GM21786 (cell line): ENCODE measurements around the gene CLEC11A.

Experiments
- ATAC-seq: cut with Tn5 transposase; IDR thresholded peaks from one replicate; pipeline ENCODE4 v1.9.1; 2021; ENCODE audit not compliant: unreplicated experiment

The CLEC11A gene

GRCh38 chr19:50723069-50723468 is at the start of gene CLEC11A:
TSS of gene CLEC11A (plus strand) at chr19:50723364. CDS start at chr19:50723526, 162 bp downstream.
- ATAC-seq: no peak

DNA sequence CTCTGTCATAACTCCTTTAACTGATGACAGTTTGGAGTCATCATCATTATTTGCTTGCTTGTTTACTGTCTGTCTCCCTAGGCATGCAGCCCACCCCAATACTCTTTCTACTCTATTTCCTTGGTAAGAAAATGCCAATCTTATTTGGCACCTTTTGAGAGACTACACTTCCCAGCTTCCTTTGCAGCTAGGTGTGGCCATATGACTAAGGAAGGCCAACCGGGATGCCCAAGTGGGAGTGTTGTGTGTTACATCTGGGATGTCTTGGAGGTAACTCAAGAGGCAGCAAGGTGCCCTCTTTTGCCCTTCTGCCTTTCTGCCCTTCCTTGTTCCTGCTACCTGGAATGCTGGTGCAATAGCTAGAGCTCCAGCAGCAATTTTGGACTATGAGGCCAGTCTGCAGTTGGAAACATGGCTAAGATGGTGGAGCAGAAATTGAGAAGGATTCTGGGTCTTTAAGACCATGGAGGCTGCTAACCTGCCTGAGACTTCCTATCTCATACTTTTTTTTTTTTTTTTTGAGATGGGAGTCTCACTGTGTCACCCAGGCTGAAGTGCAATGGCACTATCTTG is 46.5 kb upstream of the CLEC11A start:
- ATAC-seq: no peak

DNA sequence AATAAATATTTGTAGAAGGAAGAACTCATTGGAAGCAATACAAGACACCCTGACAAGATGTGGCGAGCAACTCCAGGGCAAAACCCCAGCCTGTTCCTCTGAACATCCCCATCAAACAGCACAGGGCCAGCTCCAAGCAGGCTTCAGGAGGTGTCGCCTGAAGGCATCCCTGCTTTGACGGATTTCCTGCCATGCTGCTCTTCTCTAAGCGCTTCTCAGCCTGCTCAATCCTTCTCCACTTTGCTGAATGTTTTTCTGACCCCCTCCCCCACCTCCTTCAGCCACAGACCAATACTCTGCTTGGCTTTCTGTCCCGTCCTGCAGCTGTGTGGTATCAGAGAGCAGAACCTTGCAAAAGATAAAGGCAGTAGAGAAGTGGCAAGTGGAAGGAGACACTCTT is 45.5 kb upstream of the CLEC11A start:
- ATAC-seq: no peak

DNA sequence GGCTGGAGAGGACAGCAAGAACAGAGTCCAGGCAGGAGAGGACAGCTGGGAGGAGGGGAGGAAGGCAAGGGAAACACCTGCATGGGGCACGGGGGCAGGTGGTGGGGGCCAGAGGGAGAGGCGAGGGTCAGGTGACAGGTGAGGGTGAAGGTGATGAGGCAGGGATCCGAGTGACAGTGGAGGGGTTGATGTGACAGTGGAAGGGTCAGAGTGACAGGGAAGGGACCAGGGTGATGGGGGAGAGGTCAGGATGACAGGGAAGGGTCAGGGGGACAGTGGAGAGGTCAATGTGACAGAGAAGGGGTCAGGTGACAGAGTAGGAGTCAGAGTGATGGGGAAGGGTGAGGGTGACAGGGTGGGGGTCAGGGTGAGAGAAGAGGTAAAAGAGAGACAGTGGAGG is 44.8 kb upstream of the CLEC11A start:
- ATAC-seq: no peak

- no peak for ATAC-seq
Measured at GRCh38 chr19:50679177-50680125, 43.7 kb upstream of the CLEC11A start.

- no peak for ATAC-seq
Measured at GRCh38 chr19:50686310-50687032, 36.7 kb upstream of the CLEC11A start.

- ATAC-seq: no peak
Measured at GRCh38 chr19:50688766-50689165, 34.4 kb upstream of the CLEC11A start.

DNA sequence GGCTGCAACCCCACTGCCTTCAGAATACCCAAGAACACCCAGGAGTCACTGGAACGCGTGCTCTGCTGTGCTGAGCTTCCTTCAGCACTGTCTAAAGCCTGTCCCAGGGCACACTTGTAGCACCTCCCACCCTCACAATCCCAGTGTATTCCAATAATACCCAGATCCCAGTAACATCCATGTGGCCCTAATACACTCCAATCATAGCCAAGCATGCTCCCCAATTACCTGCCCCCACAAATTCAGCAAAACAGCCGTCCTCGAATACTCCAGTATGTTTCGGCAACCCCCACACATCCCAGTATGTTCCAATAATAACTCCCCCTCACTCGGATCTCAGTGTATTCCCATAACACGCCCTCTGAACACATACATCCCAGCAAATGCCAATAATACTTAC is 32.7 kb upstream of the CLEC11A start:
- ATAC-seq: no peak

DNA sequence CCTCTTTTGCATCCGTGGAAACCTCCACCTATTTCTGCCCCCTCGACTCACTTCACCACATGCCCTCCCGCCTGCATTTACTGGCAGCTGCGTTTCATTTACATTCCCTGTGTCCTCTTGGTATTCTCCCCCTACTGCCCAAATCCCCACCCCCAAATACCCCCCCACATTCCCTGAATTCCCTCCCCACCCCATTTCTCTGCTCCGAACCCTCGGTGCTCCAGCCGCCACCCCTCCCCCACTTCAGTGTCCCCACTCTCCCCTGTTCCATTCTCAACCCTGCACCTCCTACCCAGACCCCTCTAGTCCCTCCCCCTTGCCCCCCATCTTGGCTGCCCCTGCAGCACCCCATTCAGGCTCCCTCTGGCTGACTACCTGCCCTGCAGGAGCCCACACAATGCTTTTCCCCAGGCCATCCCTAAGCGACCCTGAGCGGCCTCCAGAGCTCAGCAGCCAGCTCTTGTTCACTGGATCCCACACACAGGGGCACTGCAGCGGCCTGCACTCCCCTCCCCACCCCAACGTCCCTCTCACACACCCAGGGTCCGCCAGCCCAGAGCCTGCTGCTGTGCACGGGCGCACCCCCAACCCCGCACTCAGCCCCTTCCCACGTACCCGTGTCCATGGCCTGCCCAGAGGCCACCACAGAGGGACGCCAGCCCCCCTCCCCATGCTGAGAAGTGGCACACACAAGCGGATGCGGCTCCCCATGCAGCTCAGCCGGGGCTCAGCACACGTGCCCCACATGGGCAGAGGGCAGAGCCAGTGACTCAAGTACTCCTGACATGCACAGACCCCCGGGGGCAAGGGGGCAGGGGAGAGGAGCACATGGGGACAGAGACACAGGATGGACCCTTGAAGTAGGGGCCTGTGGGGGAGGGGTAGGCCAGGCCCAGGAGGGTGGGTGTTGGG is 29.8 kb upstream of the CLEC11A start:
- no peak for ATAC-seq

DNA sequence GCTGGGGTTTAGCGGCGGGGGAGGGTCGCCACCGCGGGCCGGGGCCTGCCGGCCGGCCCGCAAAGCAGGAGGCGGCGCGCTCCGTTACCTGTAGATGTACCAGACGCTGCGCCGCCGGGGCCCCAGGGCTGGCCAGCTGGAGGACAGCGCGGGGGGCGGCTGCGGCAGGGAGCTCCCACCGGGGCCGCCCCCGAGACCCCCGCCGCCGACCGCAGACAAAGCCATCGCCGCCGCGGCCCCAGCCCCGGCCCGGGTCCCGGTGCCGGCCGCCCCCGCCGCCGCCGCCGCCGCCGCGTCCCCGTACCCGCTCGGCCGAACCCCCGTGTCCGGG is 28.4 kb upstream of the CLEC11A start:
- ATAC-seq: no peak

DNA sequence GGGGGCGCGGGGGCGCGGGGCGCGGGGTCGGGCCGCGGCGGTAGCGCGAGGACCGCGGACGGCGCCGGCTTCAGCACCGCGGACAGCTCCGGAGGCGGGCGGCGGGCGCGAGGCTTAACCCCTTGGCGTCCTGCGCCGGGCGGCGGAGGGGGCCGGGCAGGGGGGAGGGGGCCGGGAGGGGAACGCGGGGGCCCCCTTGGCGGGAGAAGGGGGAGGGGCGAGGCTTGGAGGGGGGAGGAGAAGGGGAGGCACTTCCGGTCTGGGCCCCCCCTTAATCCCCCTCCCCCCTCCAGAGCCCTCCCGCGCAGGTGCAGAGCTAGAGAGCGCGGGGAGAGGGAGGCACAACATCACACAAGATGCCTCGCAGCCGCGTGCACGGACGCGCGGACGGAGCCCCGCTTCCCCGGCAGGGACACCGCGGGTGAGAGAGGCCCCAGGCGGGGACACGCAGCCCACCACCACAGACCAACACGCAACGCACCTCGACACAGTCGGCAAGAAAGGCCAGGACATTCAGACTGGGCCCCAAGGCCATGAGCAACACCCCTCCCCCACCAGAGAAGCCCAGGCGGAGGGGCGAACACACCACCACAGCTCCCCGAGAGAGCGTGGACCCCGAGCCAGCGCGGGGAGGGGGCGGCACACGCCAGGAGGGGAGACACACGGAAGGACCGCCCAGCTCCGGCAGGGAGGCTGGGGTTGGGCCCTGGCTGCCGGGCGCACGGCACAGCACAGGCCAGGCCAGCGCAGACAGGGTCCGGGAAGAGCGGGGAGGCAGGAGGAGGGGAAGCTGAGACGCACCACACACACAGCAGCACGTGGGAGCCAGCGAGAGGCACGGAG is 27.7 kb upstream of the CLEC11A start:
- no peak for ATAC-seq

GRCh38 chr19:50696094-50696483 is 27.1 kb upstream of the CLEC11A start:
- no peak for ATAC-seq

GRCh38 chr19:50697414-50698124 is 25.6 kb upstream of the CLEC11A start:
- no peak for ATAC-seq

DNA sequence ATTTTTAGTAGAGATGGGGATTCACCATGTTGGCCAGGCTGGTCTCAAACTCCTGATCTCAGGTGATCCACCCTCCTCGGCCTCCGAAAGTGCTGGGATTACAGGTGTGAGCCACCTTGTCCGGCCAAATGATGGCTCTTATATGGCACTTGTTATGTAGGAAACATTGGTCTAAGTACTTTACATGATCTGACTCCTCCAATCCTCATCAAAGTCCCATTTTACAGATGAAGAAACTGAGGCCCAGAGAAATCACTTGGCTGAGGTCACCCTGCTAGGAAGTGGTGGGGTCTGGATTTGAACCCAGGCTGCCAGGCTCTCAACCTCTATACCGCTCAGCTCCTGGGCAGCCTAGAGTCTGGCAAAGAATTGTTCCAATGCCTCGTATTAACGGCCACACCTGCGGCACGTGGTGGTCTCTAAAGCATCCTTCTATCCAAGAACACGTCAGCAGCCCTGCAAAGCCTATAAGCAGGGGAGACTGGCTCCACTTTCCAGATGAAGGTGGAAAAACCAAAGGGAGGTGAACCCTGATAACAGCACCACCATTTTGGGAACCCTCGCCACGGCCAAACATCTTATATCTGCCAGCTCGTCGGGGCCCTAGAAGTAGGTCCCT is 21.7 kb upstream of the CLEC11A start:
- no peak for ATAC-seq

DNA sequence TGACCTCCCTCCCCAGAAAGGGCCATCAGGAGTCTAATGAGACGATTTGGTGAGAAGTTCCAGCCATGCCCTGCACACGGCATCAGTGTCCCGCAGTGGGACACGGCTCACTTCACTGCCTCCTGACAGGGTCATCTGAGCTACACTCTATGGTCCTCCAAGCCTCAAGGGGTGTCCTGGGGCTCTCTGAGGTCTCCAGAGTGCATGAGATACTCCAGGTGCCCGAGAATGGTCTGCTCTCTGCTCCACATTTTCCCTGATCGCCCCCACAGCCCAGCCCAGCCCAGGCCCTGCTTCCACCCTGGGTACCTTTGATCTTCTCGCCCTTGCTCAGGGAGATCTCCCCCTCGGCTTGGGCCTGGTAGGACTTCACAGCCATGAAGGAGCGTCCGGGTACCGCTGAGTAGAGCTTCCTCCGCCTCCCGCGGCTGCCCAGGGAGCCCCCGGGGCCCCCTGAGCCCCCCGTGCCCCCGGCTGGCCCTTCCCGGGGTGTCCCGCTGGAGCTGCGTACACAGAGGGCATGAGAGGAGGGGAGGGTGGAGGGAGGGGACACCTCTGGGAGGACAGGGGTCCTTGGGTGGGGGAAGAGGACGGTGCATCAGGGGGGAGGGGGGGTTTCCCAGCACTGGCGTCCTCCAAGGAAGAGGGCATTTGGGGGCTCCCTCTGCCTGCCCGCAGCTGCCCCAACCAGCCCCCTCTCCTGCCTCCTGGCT is 20.9 kb upstream of the CLEC11A start:
- no peak for ATAC-seq

DNA sequence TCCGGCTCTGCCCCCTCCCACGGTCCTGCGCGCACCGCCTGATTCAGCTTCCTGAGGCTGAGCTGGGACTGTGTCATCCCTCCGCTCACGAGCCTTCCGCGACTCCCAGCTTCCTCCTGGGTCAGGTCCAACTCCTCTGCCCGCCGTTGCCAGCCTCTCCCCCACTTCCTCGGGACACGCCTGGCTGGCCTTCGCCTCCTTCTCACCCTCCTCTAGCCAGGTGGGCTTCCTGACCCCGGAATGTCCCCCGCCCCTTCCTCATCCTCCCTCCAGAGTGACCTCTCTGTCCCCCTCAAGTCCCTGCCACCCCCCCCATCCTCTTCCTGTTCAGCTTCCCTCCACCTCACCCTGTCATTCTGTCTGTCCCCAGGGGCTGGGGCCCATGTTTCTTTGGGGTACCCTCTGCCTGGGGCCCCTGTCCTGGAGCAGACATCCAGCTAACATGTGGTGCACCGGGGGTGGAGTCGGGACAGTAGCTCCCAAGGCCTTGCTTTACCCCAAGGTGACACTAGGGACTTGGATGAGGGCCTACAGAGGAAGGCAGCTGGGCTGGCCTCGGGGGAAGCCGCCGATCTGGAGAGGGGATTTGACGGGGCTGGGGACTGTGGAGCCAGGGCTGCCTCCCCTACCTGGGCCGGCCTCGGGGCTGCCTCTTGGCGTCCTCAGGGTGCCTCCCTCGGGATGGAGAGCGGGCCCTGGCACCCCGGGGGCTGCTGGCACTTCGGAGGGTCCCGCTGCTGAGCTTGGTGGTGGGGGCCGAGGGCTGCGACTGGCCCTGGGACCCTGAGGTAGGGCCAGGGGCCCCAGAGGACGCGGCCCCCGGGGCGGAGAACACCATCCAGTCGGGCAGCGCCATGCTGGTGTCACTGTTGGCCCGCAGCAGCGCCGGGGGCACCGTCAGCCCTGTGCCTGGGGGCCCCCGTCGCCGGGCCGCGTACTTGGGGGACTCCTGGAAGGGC is 20.0 kb upstream of the CLEC11A start:
- no peak for ATAC-seq
